Measurements from ENCODE around the gene LLPH. TPM values are rescaled to one million over a fixed set of nuclear protein-coding genes. Genes with fewer than 3 reads are reported as not detected.

The LLPH gene
- total and polyA plus RNA-seq, 9 donors: 19.6 to 33.4 (median 29.7) TPM

DNA sequence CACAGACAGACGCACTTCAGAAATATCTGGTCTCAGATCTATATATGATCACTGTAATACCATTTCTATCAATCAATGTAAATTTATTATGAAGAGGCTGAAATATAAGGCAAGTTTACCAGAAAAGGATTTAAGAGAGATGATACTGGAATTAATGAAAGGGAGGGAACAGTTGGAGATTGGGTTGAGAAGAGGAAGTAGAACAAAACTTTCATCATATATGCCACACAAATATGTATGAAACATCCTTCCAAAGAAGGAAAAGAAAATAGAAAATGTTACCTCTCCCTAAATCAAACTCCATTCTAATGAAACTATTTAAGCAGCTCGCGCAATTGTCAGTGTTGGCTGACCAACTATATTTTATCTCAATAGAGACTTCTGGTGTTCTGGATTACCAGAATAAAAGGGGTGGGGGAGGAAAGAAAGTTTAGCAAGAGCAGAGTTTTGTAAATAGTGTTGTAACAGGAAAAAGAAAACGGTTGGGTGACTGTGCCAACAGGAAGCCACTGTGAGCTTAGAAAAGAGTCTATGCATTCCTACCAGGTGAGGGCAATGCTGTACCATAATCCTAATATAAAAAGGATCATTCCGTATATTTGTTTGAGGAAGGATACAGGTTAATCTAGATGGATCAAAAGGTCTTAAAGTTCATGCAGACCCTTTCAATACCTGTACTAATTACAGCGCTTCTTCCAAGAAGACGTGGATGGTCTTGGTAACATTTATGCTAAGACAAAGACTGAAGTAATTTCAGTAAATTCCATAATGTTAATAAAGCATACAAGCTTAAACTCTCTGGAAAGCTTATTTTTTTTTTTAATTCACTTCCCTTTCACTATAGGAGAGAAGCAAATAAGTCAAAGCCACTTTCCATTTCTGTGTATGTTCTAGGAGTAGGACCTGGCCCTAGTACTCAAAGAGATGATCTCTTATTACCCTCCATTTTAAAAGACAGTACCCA is 14.5 kb upstream of the LLPH start:
- H3K9me3 ChIP-seq (replicated peaks; ENCODE audit: control insufficient read depth, low read depth, low read length): peaks cover 16% of the 10 kb centered on the region
- peaks cover 31% of the 10 kb centered on the region for H3K36me3 ChIP-seq (ENCODE audit: control insufficient read depth, insufficient read depth, low read length)
- no CpG with 5 or more reads among the region's 7 CpGs for WGBS (ENCODE audit: insufficient coverage)
- H3K4me1 ChIP-seq (ENCODE audit: control insufficient read depth, insufficient read depth, low read length): no peaks in the 10 kb centered on the region
- H3K27me3 ChIP-seq (ENCODE audit: control insufficient read depth, insufficient read depth, low read length): no peaks in the 10 kb centered on the region
- peak; percentile 59 for DNase-seq
- no peak overlapping the region for H3K27ac ChIP-seq (ENCODE audit: low read length)
- no peak overlapping the region for H3K4me3 ChIP-seq (ENCODE audit: low read length)

DNA sequence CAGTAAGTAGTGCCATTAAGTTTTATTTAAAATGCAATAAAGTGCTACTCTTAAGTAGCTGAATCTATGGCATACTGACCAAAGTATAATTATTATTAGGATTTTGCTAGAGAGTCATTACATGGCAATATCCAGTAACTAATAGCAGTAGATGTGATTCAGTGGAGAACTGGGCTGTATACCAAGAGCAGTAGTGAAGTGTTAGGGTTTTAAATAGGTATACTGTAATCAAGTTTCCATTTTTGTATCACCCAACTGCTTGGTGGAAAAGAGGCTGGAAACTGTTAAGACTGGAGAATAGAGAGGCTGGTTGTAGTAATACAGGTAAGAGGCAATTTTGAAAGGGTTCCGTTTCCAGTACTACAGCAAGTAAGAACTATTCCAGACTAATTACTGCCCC is 13.3 kb upstream of the LLPH start:
- Histone ChIP-seq H3K36me3 (ENCODE audit: control insufficient read depth, insufficient read depth, low read length) (peaks cover 35% of the 10 kb centered on the region), H3K4me1 (ENCODE audit: control insufficient read depth, insufficient read depth, low read length) (no peaks in the 10 kb centered on the region), H3K27ac (ENCODE audit: low read length) (no peak overlapping the region), H3K27me3 (ENCODE audit: control insufficient read depth, insufficient read depth, low read length) (no peaks in the 10 kb centered on the region), H3K9me3 (replicated peaks; ENCODE audit: control insufficient read depth, low read depth, low read length) (peaks cover 23% of the 10 kb centered on the region), H3K4me3 (ENCODE audit: low read length) (no peak overlapping the region)
- no peak for DNase-seq
- no CpG with 5 or more reads among the region's 1 CpG for WGBS (ENCODE audit: insufficient coverage)

DNA sequence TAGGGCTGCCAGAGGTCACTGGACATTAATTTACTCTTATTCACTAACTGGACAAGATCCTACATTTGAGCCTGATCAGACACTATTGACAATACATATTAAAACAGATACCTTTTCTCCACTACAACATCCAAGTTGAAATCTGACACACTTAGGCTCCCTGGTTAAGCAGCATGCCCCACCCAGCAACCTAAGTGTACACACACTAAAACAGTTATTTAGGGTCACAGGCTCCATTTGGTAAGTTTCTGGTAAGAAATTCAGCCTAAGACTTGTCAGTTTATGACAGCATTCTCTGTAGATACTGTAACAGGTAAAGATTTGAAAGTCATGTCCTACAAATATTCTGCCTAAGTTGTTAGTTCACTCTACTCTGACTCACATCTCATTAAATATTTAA is 12.3 kb upstream of the LLPH start:
- peaks cover 34% of the 10 kb centered on the region for H3K36me3 ChIP-seq (ENCODE audit: control insufficient read depth, insufficient read depth, low read length)
- H3K27ac ChIP-seq (ENCODE audit: low read length): no peak overlapping the region

DNA sequence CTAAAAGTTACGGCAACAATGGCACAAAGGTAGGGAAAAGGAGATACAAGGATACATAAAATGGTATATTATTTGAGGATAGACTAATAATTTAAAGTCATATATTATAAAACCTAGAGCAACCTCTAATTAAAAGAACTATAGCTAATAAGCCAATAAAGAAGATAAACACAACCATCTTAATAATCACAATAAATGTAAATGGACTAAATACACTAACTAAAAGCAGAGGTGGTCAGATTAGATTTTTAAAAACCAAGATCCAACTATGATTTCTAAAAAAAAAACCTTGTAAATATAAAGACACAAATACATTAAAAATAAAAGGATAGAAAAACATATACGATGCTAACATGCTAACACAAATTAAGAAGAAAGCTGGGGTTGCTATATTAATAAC is 10.7 kb upstream of the LLPH start:
- H3K36me3 ChIP-seq (ENCODE audit: control insufficient read depth, insufficient read depth, low read length): peaks cover 37% of the 10 kb centered on the region

More for the DNA sequence above, 12.3 kb upstream of the LLPH start:
- H3K4me1 ChIP-seq (ENCODE audit: control insufficient read depth, insufficient read depth, low read length): no peaks in the 10 kb centered on the region
- H3K27me3 ChIP-seq (ENCODE audit: control insufficient read depth, insufficient read depth, low read length): no peaks in the 10 kb centered on the region
- H3K4me3 ChIP-seq (ENCODE audit: low read length): no peak overlapping the region
- peaks cover 23% of the 10 kb centered on the region for H3K9me3 ChIP-seq (replicated peaks; ENCODE audit: control insufficient read depth, low read depth, low read length)
- DNase-seq: no peak

DNA sequence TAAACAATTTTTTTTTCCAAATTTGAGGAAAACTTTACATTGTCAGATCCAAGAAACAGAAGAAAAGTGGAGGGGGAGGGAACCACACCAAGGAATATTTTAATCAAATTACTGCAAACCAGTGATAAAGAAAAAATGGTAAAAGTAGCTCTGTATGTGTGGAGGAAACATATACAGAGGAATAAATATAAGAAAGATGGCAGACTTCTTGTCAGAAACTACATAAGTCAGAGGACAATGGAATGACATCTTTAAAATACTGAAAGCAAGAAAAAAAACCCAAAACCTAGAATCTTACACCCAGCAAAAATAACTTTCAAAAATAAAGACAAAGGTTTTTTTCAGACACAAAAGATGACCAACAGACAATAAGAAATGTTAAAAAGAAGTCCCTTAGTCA is 10.2 kb upstream of the LLPH start:
- Histone ChIP-seq H3K27ac (ENCODE audit: low read length) (no peak overlapping the region), H3K9me3 (replicated peaks; ENCODE audit: control insufficient read depth, low read depth, low read length) (peaks cover 23% of the 10 kb centered on the region), H3K4me3 (ENCODE audit: low read length) (no peak overlapping the region), H3K36me3 (ENCODE audit: control insufficient read depth, insufficient read depth, low read length) (peaks cover 36% of the 10 kb centered on the region), H3K27me3 (ENCODE audit: control insufficient read depth, insufficient read depth, low read length) (no peaks in the 10 kb centered on the region), H3K4me1 (ENCODE audit: control insufficient read depth, insufficient read depth, low read length) (no peaks in the 10 kb centered on the region)
- no peak for DNase-seq

More for the DNA sequence above, 10.7 kb upstream of the LLPH start:
- Histone ChIP-seq H3K27me3 (ENCODE audit: control insufficient read depth, insufficient read depth, low read length) (no peaks in the 10 kb centered on the region), H3K4me1 (ENCODE audit: control insufficient read depth, insufficient read depth, low read length) (no peaks in the 10 kb centered on the region), H3K27ac (ENCODE audit: low read length) (no peak overlapping the region), H3K9me3 (replicated peaks; ENCODE audit: control insufficient read depth, low read depth, low read length) (peaks cover 23% of the 10 kb centered on the region), H3K4me3 (ENCODE audit: low read length) (no peak overlapping the region)
- no peak for DNase-seq
- WGBS (ENCODE audit: insufficient coverage): no CpG with 5 or more reads among the region's 2 CpGs

DNA sequence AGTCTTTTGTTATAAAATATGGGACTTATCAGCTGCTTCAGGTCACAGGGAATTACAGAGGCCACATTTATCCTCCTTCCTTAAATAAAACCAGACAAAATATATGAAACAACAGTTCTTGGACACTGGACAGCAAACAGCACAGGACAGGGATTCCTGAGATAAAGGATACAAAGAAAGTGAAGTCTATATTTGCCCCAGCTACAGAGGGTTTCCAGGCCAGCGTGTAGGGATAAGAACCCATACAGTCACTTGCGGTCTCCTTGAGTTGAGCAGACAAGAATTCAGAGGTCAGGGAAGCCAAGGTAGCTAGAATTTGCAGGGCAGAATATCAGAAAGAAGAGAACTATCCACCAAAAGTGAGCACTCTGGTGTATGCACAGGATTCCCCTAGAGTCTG is 8.8 kb upstream of the LLPH start:
- H3K9me3 ChIP-seq (replicated peaks; ENCODE audit: control insufficient read depth, low read depth, low read length): peaks cover 23% of the 10 kb centered on the region
- peaks cover 34% of the 10 kb centered on the region for H3K36me3 ChIP-seq (ENCODE audit: control insufficient read depth, insufficient read depth, low read length)
- no peak for DNase-seq
- WGBS (ENCODE audit: insufficient coverage): 100% methylated on average over 2 of the region's 2 CpGs
- no peak overlapping the region for H3K27ac ChIP-seq (ENCODE audit: low read length)
- H3K4me1 ChIP-seq (ENCODE audit: control insufficient read depth, insufficient read depth, low read length): no peaks in the 10 kb centered on the region
- H3K4me3 ChIP-seq (ENCODE audit: low read length): no peak overlapping the region
- no peaks in the 10 kb centered on the region for H3K27me3 ChIP-seq (ENCODE audit: control insufficient read depth, insufficient read depth, low read length)

DNA sequence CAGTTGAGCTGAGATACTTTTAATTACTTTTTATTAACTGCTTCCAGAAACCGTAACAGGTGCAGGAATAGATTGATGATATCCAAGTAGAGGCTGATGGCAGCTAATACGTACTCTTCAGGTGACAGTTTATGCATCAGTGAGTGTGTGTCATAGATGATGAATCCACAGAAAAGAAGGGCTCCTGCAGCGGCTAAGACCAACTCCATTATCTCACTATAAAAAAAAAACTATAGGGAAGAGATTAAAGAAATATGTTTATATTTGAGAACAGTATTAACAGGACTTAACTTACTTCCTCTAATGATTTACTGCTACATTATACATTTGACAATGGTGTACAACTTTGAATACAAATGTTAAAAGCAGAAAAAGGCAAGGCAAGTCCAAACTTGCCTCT is 7.4 kb upstream of the LLPH start:
- DNase-seq: no peak
- Histone ChIP-seq H3K4me3 (ENCODE audit: low read length) (no peak overlapping the region), H3K27me3 (ENCODE audit: control insufficient read depth, insufficient read depth, low read length) (no peaks in the 10 kb centered on the region), H3K4me1 (ENCODE audit: control insufficient read depth, insufficient read depth, low read length) (no peaks in the 10 kb centered on the region), H3K9me3 (replicated peaks; ENCODE audit: control insufficient read depth, low read depth, low read length) (peaks cover 23% of the 10 kb centered on the region), H3K36me3 (ENCODE audit: control insufficient read depth, insufficient read depth, low read length) (peaks cover 25% of the 10 kb centered on the region), H3K27ac (ENCODE audit: low read length) (no peak overlapping the region)
- no CpG with 5 or more reads among the region's 3 CpGs for WGBS (ENCODE audit: insufficient coverage)

DNA sequence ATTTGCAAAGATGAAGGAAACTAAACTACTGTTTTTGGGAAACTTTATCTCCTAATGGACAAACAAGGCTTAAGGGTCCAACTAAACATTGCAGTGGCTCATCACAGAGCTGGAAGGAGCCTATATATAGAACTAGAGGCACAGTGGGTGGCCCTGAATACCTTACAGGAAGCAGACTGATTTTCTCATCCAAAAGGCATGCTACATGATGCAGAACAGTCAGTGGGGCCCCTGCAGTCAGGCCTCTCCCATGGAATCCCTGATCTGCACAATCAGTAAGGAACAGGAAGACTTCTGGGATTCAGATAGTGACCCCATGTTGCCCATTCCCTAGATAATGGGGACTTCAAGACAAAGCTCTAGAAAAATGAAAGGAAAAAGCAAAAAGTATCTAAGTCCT is 1.9 kb upstream of the LLPH start:
- Histone ChIP-seq H3K27ac (ENCODE audit: low read length) (peak overlapping the region; percentile 72), H3K9me3 (replicated peaks; ENCODE audit: control insufficient read depth, low read depth, low read length) (no peaks in the 10 kb centered on the region), H3K4me1 (ENCODE audit: control insufficient read depth, insufficient read depth, low read length) (peaks cover 3% of the 10 kb centered on the region), H3K4me3 (ENCODE audit: low read length) (no peak overlapping the region), H3K36me3 (ENCODE audit: control insufficient read depth, insufficient read depth, low read length) (peaks cover 14% of the 10 kb centered on the region), H3K27me3 (ENCODE audit: control insufficient read depth, insufficient read depth, low read length) (no peaks in the 10 kb centered on the region)
- peak; percentile 53 for DNase-seq

DNA sequence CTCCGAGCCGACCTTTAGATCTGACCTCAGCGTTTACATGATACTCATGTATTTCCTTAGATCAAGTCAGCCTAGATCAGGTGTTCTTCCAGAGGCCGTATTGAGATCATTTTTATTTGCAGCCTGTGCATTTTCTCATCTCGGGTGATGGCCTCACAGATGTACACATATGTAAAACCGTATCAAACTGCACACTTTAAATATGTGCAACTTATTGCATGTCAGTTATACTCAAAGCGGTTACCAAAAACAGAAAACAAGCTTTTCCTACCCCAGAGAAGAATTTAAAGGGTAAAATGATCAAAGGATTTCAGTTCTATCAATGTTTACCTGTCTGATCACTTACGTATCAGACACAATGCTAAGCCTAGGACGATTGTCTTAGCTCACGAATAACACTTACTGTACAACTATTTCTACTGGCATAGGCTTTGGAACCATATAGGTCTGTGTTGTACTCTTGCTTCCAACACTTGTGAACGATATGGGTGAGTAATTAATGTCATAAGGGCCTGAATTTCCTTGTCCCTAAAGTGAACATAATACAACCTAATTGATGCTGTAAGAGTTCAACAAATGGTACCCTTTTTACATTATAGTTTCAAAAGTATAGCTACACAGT is 628 bp upstream of the LLPH start:
- DNase-seq: no peak

DNA sequence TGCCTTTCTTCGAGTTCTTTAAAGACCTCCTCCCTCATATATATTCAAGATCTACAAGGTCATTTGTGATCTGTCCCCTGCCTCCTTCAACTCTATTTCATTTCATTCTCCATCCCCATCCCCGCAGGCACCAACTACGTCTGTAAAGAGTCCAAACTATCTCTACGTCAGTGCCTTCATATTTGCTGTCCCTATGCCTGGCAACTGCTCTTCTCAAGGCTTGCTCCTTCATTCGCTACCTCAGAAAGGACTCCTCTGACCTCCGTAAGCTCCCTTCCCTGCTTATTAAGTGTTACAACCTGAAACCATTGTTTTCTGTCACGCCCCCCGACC is 650 bp downstream of the LLPH start:
- H3K36me3 ChIP-seq (ENCODE audit: control insufficient read depth, insufficient read depth, low read length): peaks cover 14% of the 10 kb centered on the region
- H3K9me3 ChIP-seq (replicated peaks; ENCODE audit: control insufficient read depth, low read depth, low read length): no peaks in the 10 kb centered on the region
- H3K4me1 ChIP-seq (ENCODE audit: control insufficient read depth, insufficient read depth, low read length): peaks cover 3% of the 10 kb centered on the region
- H3K27ac ChIP-seq (ENCODE audit: low read length): peak overlapping the region; percentile 65
- no peaks in the 10 kb centered on the region for H3K27me3 ChIP-seq (ENCODE audit: control insufficient read depth, insufficient read depth, low read length)
- DNase-seq: no peak
- WGBS (ENCODE audit: insufficient coverage): 2% methylated on average over 8 of the region's 8 CpGs
- peak overlapping the region; percentile 98 for H3K4me3 ChIP-seq (ENCODE audit: low read length)

More for the DNA sequence above, 628 bp upstream of the LLPH start:
- H3K27me3 ChIP-seq (ENCODE audit: control insufficient read depth, insufficient read depth, low read length): no peaks in the 10 kb centered on the region
- peak overlapping the region; percentile 81 for H3K27ac ChIP-seq (ENCODE audit: low read length)
- H3K9me3 ChIP-seq (replicated peaks; ENCODE audit: control insufficient read depth, low read depth, low read length): no peaks in the 10 kb centered on the region
- WGBS (ENCODE audit: insufficient coverage): 0% methylated on average over 4 of the region's 11 CpGs
- peaks cover 3% of the 10 kb centered on the region for H3K4me1 ChIP-seq (ENCODE audit: control insufficient read depth, insufficient read depth, low read length)
- peaks cover 14% of the 10 kb centered on the region for H3K36me3 ChIP-seq (ENCODE audit: control insufficient read depth, insufficient read depth, low read length)
- H3K4me3 ChIP-seq (ENCODE audit: low read length): peak overlapping the region; percentile 98

All from muscle of leg (tissue), 11 donors.